Measurements from ENCODE around the gene PLEKHM3.

GRCh38 chr2:207897541-207898353 lies 127.6 kb downstream of the PLEKHM3 start:
- TF ChIP-seq MAX (IDR thresholded peaks at IDR 0.05) (no peak), CTCF (IDR thresholded peaks at IDR 0.05) (no peak), POLR2A (IDR thresholded peaks at IDR 0.05; ENCODE audit: low read length) (no peak), E2F6 (IDR thresholded peaks at IDR 0.05; ENCODE audit: borderline replicate concordance, low read depth) (no peak), CEBPB (IDR thresholded peaks at IDR 0.05) (no peak), GATA3 (IDR thresholded peaks at IDR 0.05; ENCODE audit: borderline replicate concordance) (no peak), EP300 (IDR thresholded peaks at IDR 0.05) (no peak), SMC3 (IDR thresholded peaks at IDR 0.05) (no peak), MAFK (IDR thresholded peaks at IDR 0.05; ENCODE audit: partially characterized antibody) (no peak), USF2 (IDR thresholded peaks at IDR 0.05) (no peak)

Data from A549 (cell line).